Central memory CD8-positive, alpha-beta T cell (primary cell): ENCODE data around the gene FBRSL1.

Experiments used
- ATAC-seq: fragments of 150-1000 bp; cut with Tn5 transposase; replicated peaks from 2 replicates; pipeline ENCODE4 v1.10.0; 2022; ENCODE audit warnings: mild to moderate bottlenecking, moderate FRiP score, moderate number of reproducible peaks; ENCODE audit not compliant: poor library complexity, severe bottlenecking; ENCODE audit errors: extremely low read depth
- DNase-seq, 2 donors: peaks; one replicate each; pipeline ENCODE4 v3.0.0; 2021; ENCODE audit warnings: low spot score in 2 of 2
- H3K27ac Mint-ChIP-seq: one replicate; pipeline ENCODE4 v1.8.0; 2022; ENCODE audit warnings: low read depth, mild to moderate bottlenecking, moderate library complexity, mixed read lengths
- H3K27me3 Mint-ChIP-seq: one replicate; pipeline ENCODE4 v1.8.0; 2022; ENCODE audit warnings: mixed read lengths
- H3K36me3 Mint-ChIP-seq: one replicate; pipeline ENCODE4 v1.8.0; 2022; ENCODE audit warnings: mild to moderate bottlenecking, moderate library complexity, mixed read lengths; ENCODE audit not compliant: insufficient read depth
- H3K4me1 Mint-ChIP-seq: one replicate; pipeline ENCODE4 v1.8.0; 2022; ENCODE audit warnings: mixed read lengths
- H3K4me3 Mint-ChIP-seq: one replicate; pipeline ENCODE4 v1.8.0; 2022; ENCODE audit warnings: mild to moderate bottlenecking, moderate library complexity, mixed read lengths
- H3K9me3 Mint-ChIP-seq: one replicate; pipeline ENCODE4 v1.8.0; 2022; ENCODE audit warnings: mixed read lengths

Gene FBRSL1

GRCh38 chr12:132449565-132450417 lies 40.2 kb upstream of the FBRSL1 start:
- no peak overlapping the region for H3K4me3 Mint-ChIP-seq
- peaks cover 18% of the 10 kb centered on the region for H3K36me3 Mint-ChIP-seq
- no peaks in the 10 kb centered on the region for H3K27me3 Mint-ChIP-seq
- H3K4me1 Mint-ChIP-seq = peaks cover 22% of the 10 kb centered on the region
- H3K9me3 Mint-ChIP-seq = no peaks in the 10 kb centered on the region
- ATAC-seq (no peak), DNase-seq (no peak)
- peak overlapping the region; percentile 38 for H3K27ac Mint-ChIP-seq

DNA sequence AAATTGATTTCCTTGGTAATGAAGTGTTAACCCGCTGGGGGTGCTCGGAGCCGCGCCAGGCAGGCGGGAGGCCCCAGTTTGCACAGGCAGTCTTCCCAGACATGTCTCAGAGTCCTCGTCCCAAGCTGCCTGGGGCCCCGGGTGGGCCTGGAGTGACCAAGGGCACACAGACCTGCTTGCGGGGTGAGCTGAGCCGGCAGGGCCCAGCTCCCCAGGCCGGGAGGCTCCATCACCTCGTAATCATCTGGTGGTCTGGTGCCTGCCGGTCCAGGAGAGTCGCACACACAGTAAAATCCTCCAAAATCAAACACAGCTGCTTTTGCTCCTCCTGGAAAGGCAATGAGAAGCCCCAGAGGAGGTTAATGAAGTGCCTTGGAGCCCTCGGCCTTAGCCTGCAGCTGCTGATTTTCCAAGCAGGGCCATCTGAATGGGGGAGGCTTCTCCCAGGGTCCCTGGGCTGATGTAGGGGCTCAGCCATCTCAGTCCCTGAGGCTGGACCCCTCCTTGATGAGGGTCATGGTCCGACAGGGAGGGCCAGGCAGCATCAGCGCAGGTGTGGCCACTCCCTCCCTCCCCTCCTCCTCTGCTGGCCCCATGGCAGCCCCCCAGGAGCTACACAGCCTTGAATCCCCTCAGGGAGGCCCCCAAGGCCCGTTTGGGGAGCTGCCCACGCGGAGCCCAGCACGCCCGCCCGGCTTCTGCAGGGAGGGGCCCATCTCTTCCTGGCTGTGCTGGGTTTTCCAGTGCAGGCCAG lies 39.4 kb upstream of the FBRSL1 start:
- peaks cover 14% of the 10 kb centered on the region for H3K4me1 Mint-ChIP-seq
- no peaks in the 10 kb centered on the region for H3K9me3 Mint-ChIP-seq
- H3K27ac Mint-ChIP-seq = no peak overlapping the region
- no peak overlapping the region for H3K4me3 Mint-ChIP-seq
- DNase-seq (no peak), ATAC-seq (no peak)
- H3K27me3 Mint-ChIP-seq = no peaks in the 10 kb centered on the region
- H3K36me3 Mint-ChIP-seq = peaks cover 15% of the 10 kb centered on the region

GRCh38 chr12:132451172-132451835 lies 38.6 kb upstream of the FBRSL1 start:
- no peak overlapping the region for H3K4me3 Mint-ChIP-seq
- no peak overlapping the region for H3K27ac Mint-ChIP-seq
- H3K4me1 Mint-ChIP-seq = peaks cover 7% of the 10 kb centered on the region
- DNase-seq (no peak), ATAC-seq (no peak)
- H3K36me3 Mint-ChIP-seq = peaks cover 8% of the 10 kb centered on the region
- H3K27me3 Mint-ChIP-seq = no peaks in the 10 kb centered on the region
- H3K9me3 Mint-ChIP-seq = no peaks in the 10 kb centered on the region

DNA sequence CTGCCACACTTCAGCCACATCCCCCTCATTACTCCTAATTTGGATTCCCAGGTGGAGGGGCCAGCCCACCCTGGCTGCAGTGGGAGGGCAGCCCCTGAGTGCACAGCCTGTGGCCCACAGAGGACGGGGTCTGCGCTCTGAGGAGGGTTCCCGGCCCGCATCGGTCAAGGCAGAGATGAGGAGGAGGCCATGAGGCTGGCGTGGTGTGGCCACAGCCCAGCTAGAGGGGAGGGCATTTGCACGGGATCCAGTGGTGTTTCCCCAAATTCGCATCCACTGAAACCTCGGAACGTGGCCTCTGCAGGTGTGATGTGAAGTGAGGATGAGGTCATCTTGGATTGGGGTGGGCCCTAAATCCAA lies 38.1 kb upstream of the FBRSL1 start:
- H3K27me3 Mint-ChIP-seq = no peaks in the 10 kb centered on the region
- no peaks in the 10 kb centered on the region for H3K9me3 Mint-ChIP-seq
- no peak for ATAC-seq
- no peak overlapping the region for H3K4me3 Mint-ChIP-seq
- H3K36me3 Mint-ChIP-seq = peaks cover 7% of the 10 kb centered on the region
- peaks cover 5% of the 10 kb centered on the region for H3K4me1 Mint-ChIP-seq
- no peak overlapping the region for H3K27ac Mint-ChIP-seq
- DNase-seq = no peak

GRCh38 chr12:132452596-132453350 lies 37.2 kb upstream of the FBRSL1 start:
- peaks cover 7% of the 10 kb centered on the region for H3K36me3 Mint-ChIP-seq
- no peak overlapping the region for H3K4me3 Mint-ChIP-seq
- no peak for ATAC-seq
- no peaks in the 10 kb centered on the region for H3K9me3 Mint-ChIP-seq
- H3K27me3 Mint-ChIP-seq = no peaks in the 10 kb centered on the region
- H3K4me1 Mint-ChIP-seq = peaks cover 5% of the 10 kb centered on the region
- no peak for DNase-seq
- H3K27ac Mint-ChIP-seq = no peak overlapping the region

DNA sequence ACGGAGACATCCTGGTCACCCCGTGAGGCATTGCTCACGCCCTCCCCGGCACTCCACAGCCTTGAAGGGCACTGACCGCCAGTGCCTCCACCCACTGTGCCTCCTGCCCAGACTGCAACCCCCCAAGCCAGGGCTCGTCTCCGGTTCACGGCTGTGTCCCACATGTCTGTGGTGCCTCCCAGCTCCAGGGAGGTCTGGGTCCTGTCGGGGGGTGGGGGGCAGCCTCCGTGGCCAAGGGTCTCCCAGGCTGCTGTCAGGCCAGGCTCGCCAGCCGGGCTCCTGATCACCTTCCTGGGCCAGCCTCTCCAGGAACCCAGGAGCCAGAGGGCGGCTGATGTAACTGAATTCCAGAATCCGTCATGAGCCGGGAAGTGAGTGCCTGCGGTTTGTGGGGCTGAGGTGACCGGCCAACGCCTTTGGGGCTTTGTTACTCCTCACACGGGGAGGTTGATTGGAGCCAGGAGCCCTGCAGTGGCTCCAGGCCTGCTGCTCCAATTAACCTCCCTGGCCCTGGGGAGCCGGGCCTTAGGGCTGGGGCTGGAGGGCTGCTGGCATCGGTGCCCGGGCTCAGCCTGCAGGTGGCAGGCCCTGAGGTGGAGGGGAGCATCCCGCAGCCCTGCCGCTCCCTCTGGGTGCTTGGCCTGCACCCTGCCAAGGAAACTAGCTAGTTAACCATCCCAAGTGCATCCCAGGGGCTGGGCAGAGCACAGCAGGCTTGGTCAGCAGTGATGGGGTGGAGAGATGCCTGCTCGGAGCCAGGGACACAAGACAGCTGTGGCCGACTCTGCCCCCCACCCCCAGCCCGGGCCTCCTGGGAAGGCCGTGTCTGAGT lies 36.4 kb upstream of the FBRSL1 start:
- DNase-seq (no peak), ATAC-seq (no peak)
- no peaks in the 10 kb centered on the region for H3K27me3 Mint-ChIP-seq

DNA sequence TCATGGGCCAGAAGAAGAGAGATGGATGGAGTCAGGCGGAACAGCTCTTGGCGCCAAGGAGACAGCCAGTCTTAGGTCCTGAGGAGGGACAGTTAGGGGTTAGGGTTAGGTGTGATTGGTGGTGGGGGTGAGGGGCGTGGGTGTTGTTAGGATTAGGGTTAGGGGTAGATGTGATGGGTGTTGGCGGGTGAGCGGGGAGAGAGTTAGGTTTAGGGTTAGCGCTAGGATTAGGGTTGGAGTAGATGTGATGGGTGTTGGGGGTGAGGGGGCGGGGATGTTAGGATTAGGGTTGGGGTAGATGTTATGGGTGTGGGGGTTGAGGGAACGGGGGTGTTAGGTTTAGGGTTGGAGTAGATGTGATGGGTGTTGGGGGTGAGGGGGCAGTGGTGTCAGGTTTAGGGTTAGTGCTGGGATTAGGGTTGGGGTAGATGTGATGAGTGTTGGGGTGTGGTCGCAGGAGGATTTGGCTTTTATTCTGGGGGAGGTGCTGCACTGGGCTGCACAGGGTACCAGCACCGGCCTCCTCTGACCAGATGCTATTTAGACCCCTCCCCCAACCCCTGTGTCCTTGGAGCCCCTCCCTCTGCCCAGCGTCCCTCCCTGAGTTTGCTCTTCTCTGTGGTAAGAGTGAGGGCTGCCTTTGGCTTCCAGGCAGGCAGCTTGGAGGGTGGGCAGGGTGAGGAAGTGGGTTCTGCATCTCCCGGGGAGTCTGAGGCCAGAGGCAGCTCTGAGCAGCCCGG lies 35.6 kb upstream of the FBRSL1 start:
- peaks cover 5% of the 10 kb centered on the region for H3K4me1 Mint-ChIP-seq
- peaks cover 7% of the 10 kb centered on the region for H3K36me3 Mint-ChIP-seq
- no peak overlapping the region for H3K4me3 Mint-ChIP-seq
- H3K9me3 Mint-ChIP-seq = no peaks in the 10 kb centered on the region
- H3K27me3 Mint-ChIP-seq = no peaks in the 10 kb centered on the region
- H3K27ac Mint-ChIP-seq = no peak overlapping the region
- DNase-seq = no peak
- no peak for ATAC-seq

More for the DNA sequence above, 36.4 kb upstream of the FBRSL1 start:
- no peaks in the 10 kb centered on the region for H3K9me3 Mint-ChIP-seq
- H3K4me3 Mint-ChIP-seq = no peak overlapping the region
- peaks cover 7% of the 10 kb centered on the region for H3K36me3 Mint-ChIP-seq
- H3K4me1 Mint-ChIP-seq = peaks cover 5% of the 10 kb centered on the region
- no peak overlapping the region for H3K27ac Mint-ChIP-seq

- Mint-ChIP-seq H3K4me3 (no peak overlapping the region), H3K4me1 (no peaks in the 10 kb centered on the region), H3K27me3 (no peaks in the 10 kb centered on the region), H3K36me3 (peaks cover 7% of the 10 kb centered on the region), H3K9me3 (no peaks in the 10 kb centered on the region), H3K27ac (no peak overlapping the region)
- ATAC-seq (no peak), DNase-seq (no peak)
These were observed 35.0 kb upstream of the FBRSL1 start for GRCh38 chr12:132454933-132455418.

DNA sequence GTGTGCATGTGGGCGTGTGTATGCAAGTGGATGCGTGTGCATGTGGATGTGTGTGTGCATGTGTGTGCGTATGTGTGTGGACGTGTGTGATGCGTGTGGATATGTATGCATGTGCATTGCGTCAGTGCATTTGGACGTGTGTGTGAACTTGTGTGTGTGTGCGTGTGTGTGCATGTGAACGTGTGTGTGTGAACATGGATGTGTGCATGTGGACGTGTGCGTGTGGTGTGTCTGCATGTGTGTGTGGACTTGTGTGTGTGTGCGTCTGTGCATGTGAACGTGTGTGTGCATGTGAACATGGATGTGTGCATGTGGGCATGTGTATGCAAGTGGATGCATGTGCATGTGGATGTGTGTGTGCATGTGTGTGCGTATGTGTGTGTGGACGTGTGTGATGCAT lies 34.4 kb upstream of the FBRSL1 start:
- no peak for ATAC-seq
- no peak overlapping the region for H3K27ac Mint-ChIP-seq
- H3K9me3 Mint-ChIP-seq = no peaks in the 10 kb centered on the region
- H3K4me1 Mint-ChIP-seq = no peaks in the 10 kb centered on the region
- H3K4me3 Mint-ChIP-seq = no peak overlapping the region
- no peak for DNase-seq
- H3K36me3 Mint-ChIP-seq = peaks cover 7% of the 10 kb centered on the region
- H3K27me3 Mint-ChIP-seq = no peaks in the 10 kb centered on the region

GRCh38 chr12:132456186-132456943 lies 33.6 kb upstream of the FBRSL1 start:
- DNase-seq (no peak), ATAC-seq (no peak)
- H3K27ac Mint-ChIP-seq = no peak overlapping the region
- H3K36me3 Mint-ChIP-seq = peaks cover 7% of the 10 kb centered on the region
- H3K9me3 Mint-ChIP-seq = no peaks in the 10 kb centered on the region
- no peaks in the 10 kb centered on the region for H3K27me3 Mint-ChIP-seq
- H3K4me3 Mint-ChIP-seq = no peak overlapping the region
- H3K4me1 Mint-ChIP-seq = no peaks in the 10 kb centered on the region
